T47D (cell line): ENCODE data around the gene C3orf22.

Experiments
- DNase-seq, 2 experiments: peaks; one replicate each; pipeline versions ENCODE4 v3.0.0 to v3.0.0-alpha.2; 2011 to 2012; ENCODE audit warnings: low read depth in 1 of 2, low spot score in 1 of 2
- JUND ChIP-seq: IDR thresholded peaks from 2 replicates; pipeline ENCODE4 v1.6.1; 2012; ENCODE audit warnings: low read depth
- in situ Hi-C: cut with HindIII; loops from 2 replicates; pipeline ENCODE4 v1.10.0; 2016; ENCODE audit warnings: low sequenced_read_pairs, low pct_unique_long_range_greater_than_20kb

Gene C3orf22

DNA sequence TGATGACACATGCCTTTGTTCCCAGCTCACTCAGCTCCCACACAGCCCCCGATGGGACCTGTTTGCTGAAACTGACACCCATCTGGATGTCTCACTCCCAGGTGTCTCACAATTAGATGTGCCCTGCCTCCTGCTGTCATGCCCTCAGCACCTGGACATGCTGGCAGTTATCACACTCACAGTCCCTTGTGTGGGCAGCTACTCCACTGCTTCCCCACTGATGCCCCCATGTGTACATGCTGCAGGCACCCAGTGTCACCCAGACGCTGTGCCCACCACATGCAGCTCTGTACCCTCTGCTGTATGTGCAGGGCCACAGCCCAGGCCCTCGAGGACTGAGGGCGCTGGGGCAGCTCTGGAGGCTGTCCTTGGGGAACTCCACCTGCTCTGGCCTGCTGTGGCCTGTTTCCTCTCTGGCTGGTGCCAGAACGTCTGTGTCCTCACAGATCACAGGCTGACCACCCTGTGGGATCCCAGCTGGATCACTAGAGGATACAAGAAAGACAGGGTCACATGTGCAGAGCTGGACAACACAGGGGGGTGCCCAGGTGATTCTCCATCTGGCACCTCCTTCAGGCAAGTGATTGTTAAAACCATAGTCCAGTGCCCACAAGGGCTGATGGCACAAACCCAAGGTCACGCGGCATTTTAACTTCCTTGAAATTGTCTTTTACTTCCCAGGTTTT lies 14.0 kb downstream of the C3orf22 start:
- in situ Hi-C loops, result no loop called here
- no peak for DNase-seq
- TF ChIP-seq JUND, result no peak

DNA sequence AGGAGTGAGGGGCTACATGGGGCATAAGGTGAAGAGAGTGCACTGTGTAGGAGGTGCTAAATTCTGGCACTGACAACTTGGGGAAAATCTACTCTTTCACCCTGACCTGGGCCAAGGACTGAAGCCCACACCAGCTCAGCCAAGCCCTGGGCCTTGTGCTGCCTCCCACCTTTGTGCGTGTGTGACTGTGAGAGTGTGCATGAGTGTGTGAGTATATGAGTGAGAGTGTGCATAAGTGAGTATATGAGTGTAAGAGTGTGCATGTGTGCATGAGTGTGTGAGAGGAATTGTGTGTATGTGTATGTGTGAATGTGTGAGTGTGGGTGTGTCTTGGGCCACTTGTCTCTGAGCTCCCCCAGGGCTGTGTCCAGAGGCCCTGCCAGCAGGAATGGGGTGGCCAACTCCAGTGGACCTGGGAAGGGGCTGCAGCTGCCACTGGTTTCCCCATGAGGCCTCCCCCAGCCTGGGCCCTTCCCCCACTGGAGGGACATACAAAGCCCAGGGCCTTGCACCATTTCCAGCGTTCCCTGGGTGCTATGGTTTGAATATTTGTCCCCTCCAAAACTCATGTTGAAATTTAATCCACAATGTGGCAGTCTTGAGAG lies 15.2 kb downstream of the C3orf22 start:
- in situ Hi-C loops, result no loop called here
- DNase-seq, result no peak
- TF ChIP-seq JUND, result no peak

DNA sequence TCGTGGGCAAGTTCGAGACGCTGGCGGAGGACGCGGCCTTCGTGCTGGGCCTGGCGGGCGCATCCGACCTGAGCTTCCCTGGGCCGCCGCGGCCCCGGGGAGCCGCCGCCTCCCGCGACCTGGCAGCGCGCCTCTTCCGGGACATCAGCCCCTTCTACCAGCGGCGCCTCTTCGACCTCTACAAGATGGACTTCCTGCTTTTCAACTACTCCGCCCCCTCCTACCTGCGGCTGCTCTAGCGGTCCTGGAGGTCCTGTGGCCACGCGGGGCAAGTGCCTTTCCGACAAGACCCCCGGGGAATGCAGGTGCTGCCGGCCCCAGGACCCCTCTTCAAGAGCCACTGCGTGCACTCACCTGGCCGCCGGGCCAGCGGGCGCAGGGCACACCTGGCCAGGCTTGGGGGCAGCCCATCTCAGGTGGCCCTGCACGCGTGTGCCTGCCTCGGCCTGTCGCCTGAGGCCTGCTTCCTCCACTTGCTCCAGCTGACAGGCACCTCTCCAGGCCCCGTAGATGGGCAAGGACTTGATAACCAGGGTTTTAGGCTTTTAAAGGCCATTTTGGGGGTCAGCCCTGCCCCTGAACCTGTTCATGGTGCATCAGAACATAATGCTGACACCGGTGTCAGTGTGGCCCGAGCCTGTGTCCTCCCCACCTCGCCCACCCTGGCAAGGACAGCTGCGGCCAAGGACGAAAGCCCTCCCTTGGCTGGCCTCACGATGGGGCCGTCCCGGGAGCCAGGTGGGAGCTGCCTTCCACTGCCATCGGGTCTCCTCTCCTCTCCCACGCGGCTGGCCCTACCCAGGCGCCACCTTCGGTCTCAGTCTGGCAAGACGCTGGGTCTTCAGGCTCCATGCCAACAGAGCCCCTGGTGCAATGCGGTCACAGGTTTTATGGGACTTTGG lies 16.1 kb downstream of the C3orf22 start:
- in situ Hi-C loops, result no loop called here
- no peak for TF ChIP-seq JUND
- no peak for DNase-seq

DNA sequence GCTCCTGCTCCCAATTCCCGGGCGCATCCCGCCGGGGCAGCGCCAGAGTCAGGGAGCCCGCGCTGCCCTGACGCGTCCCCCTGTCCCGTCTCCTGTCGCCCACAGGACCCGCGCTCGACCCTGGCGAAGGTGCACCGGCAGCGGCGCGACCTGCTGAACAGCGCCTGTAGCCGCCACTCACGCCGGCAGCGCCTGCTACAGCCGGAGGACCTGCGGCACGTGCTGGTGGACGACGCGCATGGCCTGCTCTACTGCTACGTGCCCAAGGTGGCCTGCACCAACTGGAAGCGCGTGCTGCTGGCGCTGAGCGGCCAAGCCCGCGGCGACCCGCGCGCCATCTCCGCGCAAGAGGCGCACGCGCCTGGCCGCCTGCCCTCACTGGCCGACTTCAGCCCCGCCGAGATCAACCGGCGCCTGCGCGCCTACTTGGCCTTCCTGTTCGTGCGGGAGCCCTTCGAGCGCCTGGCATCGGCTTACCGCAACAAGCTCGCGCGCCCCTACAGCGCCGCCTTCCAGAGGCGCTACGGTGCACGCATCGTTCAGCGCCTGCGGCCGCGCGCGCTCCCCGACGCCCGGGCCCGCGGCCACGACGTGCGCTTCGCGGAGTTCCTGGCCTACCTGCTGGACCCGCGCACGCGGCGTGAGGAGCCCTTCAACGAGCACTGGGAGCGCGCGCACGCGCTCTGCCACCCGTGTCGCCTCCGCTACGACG lies 16.9 kb downstream of the C3orf22 start:
- in situ Hi-C loops, result no loop called here
- TF ChIP-seq JUND, result no peak
- no peak for DNase-seq

DNA sequence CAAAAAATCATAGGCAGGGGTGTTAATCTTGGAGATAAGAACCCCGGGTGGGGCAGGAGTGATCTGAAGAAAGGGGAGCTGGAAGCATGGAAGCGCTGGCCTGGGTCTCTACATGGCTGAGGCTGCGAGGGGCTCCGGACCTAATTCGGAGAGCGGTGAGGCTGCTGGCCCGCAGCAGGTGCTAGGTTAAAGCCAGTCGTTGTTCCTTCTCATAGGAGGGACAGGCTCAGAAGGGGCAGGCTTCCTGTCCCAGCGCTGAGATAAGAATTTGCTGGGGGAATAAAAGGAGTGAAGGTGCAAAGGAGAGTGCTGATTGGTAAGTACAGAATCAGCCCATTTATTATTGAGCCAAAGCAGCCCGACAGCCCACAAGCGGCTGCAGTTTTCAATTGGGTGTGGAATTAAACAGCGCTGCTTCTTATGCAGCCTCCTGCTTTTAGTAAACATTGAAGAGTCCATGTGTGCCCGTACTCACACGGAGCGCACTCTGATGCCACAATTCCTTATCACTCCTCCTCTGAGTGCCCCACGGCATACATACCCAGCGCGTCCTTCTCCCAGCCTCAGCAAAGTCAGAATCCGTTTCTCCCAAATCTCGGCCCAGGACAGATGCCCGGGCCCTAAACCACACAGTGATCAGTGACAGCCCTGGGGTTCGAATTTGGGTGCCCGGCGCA lies 17.6 kb downstream of the C3orf22 start:
- in situ Hi-C loops, result no loop called here
- DNase-seq, result no peak
- TF ChIP-seq JUND, result no peak

DNA sequence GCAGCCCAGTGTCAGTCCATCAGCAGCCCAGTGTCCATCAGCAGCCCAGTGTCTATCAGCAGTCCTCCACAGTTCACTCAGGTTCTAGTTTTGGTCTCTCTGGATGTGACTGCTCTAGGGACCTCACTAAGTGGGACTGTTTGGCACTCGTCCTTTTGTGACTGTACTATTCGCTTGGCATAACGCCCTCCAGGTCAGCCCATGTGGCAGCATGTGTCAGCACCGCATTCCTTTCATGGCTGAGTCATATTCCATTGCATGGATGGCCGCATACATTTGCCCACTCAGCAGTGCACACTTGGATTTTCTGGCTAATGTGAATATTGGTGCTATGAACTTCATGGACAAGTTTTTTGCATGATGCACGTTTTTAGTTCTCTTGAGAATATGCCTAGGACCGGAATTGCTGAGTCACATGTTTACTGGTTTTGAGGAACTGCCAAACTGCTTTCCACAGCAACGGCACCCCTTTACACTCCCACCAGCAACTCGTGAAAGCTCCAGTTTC lies 18.3 kb downstream of the C3orf22 start:
- DNase-seq, result peak in 1 of 2 experiments; percentile 49
- no peak for TF ChIP-seq JUND
- in situ Hi-C loops, result no loop called here

DNA sequence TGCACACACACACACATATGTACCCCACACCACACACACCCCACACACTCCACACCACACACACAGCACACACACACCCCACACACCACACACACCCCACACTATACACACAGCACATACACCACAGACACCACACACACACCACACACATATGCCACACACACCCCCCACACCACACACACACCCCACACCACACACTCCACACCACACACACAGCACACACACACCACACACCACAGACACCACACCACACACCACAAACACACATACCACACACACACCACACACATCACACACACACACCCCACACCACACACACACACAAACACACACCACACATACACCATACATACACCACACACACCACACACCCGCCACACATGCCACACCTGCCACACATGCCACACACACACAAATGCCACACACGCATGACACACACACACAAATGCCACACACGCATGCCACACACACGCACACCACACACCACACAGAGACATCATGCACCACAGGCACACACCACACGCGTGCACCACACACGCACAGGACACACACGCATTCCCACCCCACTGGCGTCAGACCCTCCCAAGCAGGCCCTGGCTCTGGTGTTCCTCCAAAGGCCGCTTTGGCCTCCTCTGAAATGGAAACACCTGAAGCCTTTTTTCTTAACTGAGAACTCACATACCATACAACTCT lies 19.0 kb downstream of the C3orf22 start:
- DNase-seq, result no peak
- TF ChIP-seq JUND, result no peak
- in situ Hi-C loops, result no loop called here

DNA sequence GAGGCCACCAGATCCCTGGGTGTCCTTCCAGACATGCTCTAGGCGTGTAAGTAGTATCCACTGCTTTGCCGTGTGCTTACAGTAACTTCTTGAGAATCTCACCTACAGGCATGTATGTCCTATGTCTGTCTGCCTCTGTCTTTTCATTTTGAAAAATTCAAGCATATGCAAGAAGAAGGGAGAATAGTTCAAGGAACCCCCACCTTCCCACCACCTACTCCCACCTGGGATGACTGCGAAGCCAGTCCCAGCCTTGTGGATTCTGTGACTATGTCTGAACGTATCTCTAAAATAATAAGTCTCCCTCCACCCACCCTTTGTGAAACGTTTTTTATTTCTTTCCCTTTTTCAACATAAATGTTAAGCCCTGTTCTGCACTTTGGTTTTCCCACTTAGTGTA lies 19.8 kb downstream of the C3orf22 start:
- TF ChIP-seq JUND, result no peak
- in situ Hi-C loops, result no loop called here
- DNase-seq, result no peak

DNA sequence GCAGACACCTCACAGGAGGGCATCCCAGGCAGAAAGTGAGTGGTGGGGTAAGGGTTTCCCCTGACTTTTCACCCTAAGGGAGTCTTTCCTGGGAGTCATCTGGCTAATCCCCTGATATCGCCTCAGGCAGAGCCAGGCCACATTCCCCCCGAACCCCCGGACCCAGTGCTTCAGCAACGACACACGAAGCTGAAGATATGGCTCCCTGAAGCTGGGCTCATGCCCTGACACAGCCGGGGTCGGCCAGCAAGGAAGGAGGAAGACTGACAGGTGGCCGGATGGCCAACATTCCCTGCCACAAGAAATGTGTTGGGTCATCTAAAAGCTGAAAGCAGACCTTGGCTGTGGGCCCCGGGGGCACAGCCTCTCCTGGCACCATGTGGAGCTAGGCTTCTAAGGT lies 20.4 kb downstream of the C3orf22 start:
- DNase-seq, result no peak
- in situ Hi-C loops, result no loop called here
- TF ChIP-seq JUND, result no peak

DNA sequence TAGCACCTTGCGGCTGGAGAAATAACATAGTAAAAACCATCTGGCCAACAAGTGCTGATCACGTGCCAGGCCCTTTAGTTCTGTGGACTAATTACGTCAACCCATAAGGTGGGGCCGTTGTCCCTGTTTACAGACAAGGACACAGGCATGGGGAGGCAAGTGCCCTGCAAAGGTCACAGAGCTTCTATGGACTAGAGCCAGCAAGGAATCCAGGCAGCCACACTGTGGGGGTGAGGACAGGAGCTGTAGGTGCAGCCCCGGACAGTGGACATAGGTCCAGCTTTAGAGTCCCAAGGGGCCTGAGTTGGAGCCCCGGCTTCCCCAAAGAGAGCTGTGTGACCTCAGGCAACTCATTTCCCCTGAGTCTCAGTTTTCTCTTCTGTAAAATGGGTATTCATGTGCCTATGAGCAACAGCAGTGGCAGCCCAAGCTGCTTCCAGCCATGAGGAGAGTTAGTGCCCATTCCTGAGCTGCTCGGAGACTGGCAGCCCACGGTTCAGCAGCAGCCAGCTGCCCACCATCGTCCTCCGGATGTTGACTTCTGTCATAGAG lies 20.9 kb downstream of the C3orf22 start:
- in situ Hi-C loops, result no loop called here
- no peak for DNase-seq
- no peak for TF ChIP-seq JUND

DNA sequence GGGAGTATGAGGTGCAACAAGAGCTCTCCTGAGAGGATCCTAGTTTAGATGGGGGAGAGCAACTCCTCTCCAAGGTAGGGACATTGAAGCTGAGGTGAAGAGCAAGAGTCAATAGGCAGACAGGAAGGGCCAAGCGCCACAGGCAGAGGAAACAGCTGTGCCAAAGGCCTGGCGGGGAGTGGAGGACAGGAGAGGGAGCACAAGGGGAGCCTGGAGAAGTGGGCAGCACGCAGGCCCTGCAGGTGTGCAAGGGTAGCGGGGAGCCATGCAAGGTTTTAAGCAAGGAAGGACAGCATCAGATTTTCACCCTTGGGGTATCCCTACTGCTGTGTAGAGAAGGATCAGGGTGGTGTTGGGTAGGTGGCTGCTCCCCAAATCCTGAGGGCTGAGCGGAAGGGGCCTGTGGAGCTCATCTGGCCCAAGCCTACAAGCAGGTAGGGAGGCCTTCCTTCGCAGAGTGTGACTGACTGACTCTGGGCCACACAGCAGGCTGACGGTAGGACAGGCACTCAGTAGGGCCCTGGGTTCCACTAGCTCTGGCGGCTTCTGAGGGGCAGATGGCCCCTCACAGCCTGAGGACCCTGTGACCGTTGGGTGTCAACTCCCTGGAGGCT lies 21.5 kb downstream of the C3orf22 start:
- TF ChIP-seq JUND, result no peak
- in situ Hi-C loops, result no loop called here
- no peak for DNase-seq
